Measurements from ENCODE around the gene PDE4D.

Gene PDE4D

DNA sequence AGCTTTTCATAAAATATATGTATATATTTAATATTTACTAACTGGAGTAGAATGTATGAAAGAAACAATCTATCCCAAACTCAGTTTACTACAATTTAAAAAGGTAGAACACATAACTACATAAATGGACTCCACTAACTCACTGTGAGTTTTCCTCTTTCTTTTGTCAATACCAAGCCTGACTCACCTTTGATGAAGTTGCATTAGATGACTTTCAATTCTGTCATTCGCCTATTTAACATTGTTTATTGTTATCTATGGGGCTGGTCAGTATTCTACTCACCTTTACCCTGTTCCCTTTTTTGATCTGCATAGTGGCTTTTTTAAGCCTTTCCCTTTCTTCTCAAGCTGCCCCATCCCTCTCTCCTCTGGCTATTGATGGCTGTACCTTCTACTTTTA lies 680.9 kb downstream of the PDE4D start:
- ATAC-seq = no peak
- TF ChIP-seq ZNF70 (CRISPR knock-in tag; IDR thresholded peaks at IDR 0.05) (no peak), SNAI2 (CRISPR knock-in tag; IDR thresholded peaks at IDR 0.05) (no peak), TOX (CRISPR knock-in tag; IDR thresholded peaks at IDR 0.05; ENCODE audit: borderline replicate concordance) (no peak), TCF4 (CRISPR knock-in tag; IDR thresholded peaks at IDR 0.05; ENCODE audit: borderline replicate concordance) (no peak), ZFP30 (CRISPR knock-in tag; IDR thresholded peaks at IDR 0.05) (no peak), ZC3H10 (CRISPR knock-in tag; IDR thresholded peaks at IDR 0.05) (no peak), ZFP3 (CRISPR knock-in tag; IDR thresholded peaks at IDR 0.05) (no peak), ZNF565 (CRISPR knock-in tag; conservative IDR thresholded peaks at IDR 0.05; ENCODE audit: low read depth) (no peak), RARB (CRISPR knock-in tag; IDR thresholded peaks at IDR 0.05) (no peak), GLIS3 (CRISPR knock-in tag; IDR thresholded peaks at IDR 0.05) (no peak), ARNTL (CRISPR knock-in tag; IDR thresholded peaks at IDR 0.05; ENCODE audit: borderline replicate concordance, low read depth) (no peak), ZNF8 (CRISPR knock-in tag; IDR thresholded peaks at IDR 0.05) (no peak), BACH2 (CRISPR knock-in tag; IDR thresholded peaks at IDR 0.05; ENCODE audit: borderline replicate concordance) (no peak)
- TF ChIP-seq, protein P1, sequence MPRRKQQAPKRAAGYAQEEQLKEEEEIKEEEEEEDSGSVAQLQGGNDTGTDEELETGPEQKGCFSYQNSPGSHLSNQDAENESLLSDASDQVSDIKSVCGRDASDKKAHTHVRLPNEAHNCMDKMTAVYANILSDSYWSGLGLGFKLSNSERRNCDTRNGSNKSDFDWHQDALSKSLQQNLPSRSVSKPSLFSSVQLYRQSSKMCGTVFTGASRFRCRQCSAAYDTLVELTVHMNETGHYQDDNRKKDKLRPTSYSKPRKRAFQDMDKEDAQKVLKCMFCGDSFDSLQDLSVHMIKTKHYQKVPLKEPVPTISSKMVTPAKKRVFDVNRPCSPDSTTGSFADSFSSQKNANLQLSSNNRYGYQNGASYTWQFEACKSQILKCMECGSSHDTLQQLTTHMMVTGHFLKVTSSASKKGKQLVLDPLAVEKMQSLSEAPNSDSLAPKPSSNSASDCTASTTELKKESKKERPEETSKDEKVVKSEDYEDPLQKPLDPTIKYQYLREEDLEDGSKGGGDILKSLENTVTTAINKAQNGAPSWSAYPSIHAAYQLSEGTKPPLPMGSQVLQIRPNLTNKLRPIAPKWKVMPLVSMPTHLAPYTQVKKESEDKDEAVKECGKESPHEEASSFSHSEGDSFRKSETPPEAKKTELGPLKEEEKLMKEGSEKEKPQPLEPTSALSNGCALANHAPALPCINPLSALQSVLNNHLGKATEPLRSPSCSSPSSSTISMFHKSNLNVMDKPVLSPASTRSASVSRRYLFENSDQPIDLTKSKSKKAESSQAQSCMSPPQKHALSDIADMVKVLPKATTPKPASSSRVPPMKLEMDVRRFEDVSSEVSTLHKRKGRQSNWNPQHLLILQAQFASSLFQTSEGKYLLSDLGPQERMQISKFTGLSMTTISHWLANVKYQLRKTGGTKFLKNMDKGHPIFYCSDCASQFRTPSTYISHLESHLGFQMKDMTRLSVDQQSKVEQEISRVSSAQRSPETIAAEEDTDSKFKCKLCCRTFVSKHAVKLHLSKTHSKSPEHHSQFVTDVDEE (CRISPR knock-in tag; IDR thresholded peaks at IDR 0.05) = no peak
- TF ChIP-seq, protein P2, sequence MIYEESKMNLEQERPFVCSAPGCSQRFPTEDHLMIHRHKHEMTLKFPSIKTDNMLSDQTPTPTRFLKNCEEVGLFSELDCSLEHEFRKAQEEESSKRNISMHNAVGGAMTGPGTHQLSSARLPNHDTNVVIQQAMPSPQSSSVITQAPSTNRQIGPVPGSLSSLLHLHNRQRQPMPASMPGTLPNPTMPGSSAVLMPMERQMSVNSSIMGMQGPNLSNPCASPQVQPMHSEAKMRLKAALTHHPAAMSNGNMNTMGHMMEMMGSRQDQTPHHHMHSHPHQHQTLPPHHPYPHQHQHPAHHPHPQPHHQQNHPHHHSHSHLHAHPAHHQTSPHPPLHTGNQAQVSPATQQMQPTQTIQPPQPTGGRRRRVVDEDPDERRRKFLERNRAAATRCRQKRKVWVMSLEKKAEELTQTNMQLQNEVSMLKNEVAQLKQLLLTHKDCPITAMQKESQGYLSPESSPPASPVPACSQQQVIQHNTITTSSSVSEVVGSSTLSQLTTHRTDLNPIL (CRISPR knock-in tag; IDR thresholded peaks at IDR 0.05; ENCODE audit: low read depth) = no peak
- TF ChIP-seq, protein P3, sequence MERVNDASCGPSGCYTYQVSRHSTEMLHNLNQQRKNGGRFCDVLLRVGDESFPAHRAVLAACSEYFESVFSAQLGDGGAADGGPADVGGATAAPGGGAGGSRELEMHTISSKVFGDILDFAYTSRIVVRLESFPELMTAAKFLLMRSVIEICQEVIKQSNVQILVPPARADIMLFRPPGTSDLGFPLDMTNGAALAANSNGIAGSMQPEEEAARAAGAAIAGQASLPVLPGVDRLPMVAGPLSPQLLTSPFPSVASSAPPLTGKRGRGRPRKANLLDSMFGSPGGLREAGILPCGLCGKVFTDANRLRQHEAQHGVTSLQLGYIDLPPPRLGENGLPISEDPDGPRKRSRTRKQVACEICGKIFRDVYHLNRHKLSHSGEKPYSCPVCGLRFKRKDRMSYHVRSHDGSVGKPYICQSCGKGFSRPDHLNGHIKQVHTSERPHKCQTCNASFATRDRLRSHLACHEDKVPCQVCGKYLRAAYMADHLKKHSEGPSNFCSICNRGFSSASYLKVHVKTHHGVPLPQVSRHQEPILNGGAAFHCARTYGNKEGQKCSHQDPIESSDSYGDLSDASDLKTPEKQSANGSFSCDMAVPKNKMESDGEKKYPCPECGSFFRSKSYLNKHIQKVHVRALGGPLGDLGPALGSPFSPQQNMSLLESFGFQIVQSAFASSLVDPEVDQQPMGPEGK (CRISPR knock-in tag; IDR thresholded peaks at IDR 0.05; ENCODE audit: borderline replicate concordance) = no peak
- TF ChIP-seq, protein P4, sequence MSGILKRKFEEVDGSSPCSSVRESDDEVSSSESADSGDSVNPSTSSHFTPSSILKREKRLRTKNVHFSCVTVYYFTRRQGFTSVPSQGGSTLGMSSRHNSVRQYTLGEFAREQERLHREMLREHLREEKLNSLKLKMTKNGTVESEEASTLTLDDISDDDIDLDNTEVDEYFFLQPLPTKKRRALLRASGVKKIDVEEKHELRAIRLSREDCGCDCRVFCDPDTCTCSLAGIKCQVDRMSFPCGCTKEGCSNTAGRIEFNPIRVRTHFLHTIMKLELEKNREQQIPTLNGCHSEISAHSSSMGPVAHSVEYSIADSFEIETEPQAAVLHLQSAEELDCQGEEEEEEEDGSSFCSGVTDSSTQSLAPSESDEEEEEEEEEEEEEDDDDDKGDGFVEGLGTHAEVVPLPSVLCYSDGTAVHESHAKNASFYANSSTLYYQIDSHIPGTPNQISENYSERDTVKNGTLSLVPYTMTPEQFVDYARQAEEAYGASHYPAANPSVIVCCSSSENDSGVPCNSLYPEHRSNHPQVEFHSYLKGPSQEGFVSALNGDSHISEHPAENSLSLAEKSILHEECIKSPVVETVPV (CRISPR knock-in tag; IDR thresholded peaks at IDR 0.05) = no peak

DNA sequence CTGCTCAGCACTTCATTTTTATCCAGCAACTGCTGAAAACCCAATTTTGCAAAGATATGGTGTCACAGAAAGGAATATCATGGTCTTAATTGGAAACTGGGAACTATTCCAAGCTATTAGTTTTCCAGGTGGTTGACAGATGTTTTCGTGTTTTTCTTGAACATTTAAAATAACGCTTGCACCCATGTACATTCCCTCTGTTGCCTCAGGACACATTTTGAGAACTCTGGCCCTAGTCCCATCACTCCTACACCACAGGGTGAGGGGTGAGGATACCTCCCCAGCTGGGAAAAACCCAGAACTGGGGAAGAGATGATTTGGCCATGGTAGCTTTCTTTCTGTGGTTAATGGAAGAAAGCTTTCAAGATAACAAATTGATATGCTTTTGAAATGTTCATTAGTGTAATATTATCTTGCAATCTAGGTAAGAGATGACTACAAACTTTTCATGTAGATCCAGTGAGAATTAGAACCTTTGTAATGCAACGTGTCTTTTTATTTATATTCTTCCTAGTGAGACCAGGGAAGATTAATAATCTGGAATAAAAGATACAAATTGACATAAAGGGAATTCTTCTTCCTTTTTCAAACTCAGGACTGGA lies 683.7 kb downstream of the PDE4D start:
- TF ChIP-seq RARB (CRISPR knock-in tag; IDR thresholded peaks at IDR 0.05) (no peak), ESRRG (CRISPR knock-in tag; IDR thresholded peaks at IDR 0.05) (no peak), ZNF70 (CRISPR knock-in tag; IDR thresholded peaks at IDR 0.05) (no peak), ISL1 (CRISPR knock-in tag; IDR thresholded peaks at IDR 0.05) (peak; percentile 25), TCF4 (CRISPR knock-in tag; IDR thresholded peaks at IDR 0.05; ENCODE audit: borderline replicate concordance) (peak; percentile 97), ARNTL (CRISPR knock-in tag; IDR thresholded peaks at IDR 0.05; ENCODE audit: borderline replicate concordance, low read depth) (no peak)
- TF ChIP-seq, protein P4 (CRISPR knock-in tag; IDR thresholded peaks at IDR 0.05) = no peak
- TF ChIP-seq, protein P1 (CRISPR knock-in tag; IDR thresholded peaks at IDR 0.05) = peak; percentile 81; the same call in 1 of the 2 replicates
- ATAC-seq = peak; percentile 44; the same call in 2 of the 3 replicates

Data from SK-N-SH treated with all-trans-retinoic acid at 6 μM for 48 hours (cell line).